DMS114 treated with DMSO at 0.1 percent for 48 hours (cell line): ENCODE measurements around the gene XPNPEP3.
A peak's percentile ranks its signal among the peaks of the same experiment; 100 is the strongest.

Source experiments
- DNase-seq: peaks from one replicate; lab custom pipeline; 2025; ENCODE audit not compliant: unreplicated experiment; lab: John Stamatoyannopoulos, UW

XPNPEP3 gene

DNA sequence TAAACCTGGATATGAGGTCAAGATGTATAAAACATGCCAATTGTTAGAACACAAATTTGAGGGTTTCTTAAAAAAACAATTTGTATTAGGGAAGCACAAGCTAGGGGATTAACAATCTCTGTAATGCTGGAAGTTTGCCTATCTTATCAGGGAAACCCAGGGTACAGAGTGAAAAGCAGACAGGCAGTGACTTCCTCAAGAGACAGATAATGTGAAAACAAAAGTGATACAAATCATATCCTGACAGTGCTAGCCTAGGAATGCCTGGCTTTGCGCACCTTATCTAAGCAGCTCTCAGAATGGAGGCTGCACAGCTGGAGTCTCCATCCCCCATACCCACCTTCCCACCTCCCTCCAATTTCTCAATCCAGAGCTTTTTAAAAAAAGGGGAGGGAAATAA is 71.7 kb downstream of the XPNPEP3 start:
- no peak for DNase-seq

DNA sequence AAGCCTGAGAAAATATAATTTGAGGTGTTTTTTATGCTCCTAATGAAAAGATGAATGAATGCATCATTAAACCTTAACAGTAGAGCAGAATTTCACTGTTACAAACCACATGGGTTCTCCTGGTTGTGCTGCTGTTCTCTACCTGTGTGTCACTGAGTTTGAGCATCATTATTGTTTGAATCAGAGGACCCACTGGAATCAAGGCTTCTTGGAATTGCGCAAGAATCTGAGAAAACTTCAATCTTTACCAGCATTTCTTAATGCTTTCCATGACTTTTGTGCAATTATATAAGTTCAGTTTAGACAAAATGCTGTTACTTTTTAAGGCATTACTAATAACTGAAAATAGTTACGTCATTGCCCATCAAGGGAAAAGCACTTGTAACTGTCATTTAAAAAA is 75.4 kb downstream of the XPNPEP3 start:
- DNase-seq = no peak

DNA sequence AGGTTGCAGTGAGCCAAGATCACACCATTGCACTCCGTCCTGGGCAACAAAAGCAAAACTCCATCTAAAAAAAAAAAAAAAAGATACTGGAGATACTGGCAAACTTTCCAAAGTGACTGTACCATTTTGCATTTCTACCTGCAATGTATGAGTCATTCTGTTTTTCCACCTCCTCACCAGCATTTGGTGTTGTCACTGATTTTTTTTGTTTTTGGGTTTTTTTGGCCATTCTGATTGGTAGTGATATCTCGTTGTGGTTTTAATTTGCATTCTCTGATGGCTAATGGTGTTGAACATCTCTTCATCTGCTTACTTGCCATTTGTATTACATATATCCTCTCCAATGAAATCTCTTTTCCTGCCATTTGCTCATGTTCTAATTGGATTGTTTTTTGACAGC is 82.3 kb downstream of the XPNPEP3 start:
- no peak for DNase-seq

GRCh38 chr22:40950962-40951794 is 94.2 kb downstream of the XPNPEP3 start, which contains the start of gene RBX1:
Gene RBX1 (plus strand): TSS chr22:40951378. CDS start chr22:40951399, 21 bp downstream.
- peak; percentile 93 for DNase-seq

- no peak for DNase-seq
Measured at GRCh38 chr22:40951795-40952605, 95.1 kb downstream of the XPNPEP3 start.

DNA sequence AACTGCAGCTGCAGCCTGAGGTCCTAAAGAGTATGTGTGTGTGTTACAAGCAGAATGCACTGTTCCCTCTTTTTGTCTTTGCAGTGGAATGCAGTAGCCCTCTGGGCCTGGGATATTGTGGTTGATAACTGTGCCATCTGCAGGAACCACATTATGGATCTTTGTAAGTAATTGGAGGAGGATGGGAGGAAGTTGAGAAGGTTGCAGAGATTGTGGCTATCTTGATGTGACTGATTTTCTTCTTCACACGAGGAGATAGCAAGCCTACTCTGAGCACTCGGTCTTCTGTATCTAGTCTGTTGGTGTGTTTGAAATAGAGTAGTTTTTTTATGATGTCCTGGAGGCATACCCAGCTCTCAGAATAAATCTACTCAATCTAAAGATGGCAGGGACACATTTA is 96.5 kb downstream of the XPNPEP3 start:
- DNase-seq = no peak

GRCh38 chr22:40954113-40954512 is 97.2 kb downstream of the XPNPEP3 start:
- no peak for DNase-seq

DNA sequence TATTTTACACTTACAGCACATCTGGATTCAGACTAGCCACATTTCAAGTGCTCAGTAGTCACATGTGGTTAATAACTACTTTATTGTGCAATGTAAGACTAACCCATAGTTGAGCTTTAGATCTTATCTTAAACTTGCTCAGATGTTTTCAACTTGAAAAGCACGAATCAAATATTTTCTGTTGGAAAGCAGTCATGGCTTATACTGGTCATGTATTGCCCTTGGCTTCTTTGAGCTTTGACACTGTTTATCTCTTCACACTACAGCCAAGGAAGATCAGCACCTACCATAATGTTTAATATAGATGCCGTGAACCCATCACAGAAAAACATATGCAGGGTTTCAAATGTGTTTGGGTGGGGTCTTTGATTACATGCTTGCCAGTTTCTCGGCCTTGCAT is 98.6 kb downstream of the XPNPEP3 start:
- DNase-seq = no peak

DNA sequence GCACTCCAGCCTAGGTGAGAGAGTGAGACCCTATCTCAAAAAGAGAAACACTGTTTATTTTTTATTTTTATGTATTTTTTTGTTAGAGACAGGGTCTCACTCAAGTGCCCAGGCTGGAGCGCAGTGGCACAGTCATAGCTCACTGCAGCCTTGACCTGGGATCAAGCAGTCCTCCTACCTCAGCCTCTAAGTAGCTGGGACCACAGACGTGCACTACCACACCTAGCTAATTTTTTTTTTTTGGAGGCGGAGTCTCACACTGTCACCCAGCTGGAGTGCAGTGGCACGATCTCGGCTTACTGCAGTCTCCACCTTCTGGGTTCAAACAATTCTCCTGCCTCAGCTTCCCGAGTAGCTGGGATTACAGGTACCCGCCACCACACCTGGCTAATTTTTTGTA is 100.7 kb downstream of the XPNPEP3 start:
- no peak for DNase-seq

DNA sequence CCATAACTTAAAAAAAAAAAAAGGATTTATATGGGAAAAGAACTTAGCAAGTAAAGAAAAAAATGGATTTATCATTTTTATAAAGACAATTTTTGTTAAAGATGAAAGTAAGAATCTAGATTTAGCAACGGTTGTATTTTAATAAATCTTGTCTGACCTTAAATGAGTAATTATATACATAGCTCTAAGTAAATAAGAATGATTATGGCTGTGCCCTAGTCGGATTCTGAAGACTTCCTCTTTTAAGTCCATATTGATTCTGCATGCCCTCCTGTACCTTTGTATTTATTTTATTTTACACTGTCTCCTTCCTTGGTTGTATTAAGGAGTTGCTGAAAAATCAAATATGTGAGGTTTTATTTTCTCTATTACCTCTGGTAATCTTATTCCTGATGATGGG is 101.4 kb downstream of the XPNPEP3 start:
- no peak for DNase-seq

DNA sequence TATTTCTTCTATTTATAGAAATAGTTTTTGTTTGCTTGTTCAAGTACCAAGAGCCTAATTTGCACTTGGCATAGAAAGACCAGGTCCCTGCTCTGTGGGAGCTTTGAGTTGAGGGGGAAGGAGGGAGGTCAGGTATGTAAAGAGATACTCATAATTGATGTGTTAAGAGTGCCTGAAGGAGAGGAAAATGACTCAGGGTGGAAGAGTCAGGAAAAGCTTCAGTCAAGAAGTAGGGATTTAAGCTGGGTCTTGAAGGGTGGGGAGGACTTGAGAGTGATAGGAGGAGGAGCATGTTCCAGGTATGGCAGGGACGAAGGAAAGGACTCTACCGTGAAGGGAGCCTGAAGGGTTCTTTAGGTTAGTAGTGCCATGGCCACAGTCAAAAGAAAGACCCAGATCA is 103.2 kb downstream of the XPNPEP3 start:
- no peak for DNase-seq

- DNase-seq = no peak
Measured at GRCh38 chr22:40965936-40966725, 109.2 kb downstream of the XPNPEP3 start.

- no peak for DNase-seq
Measured at GRCh38 chr22:40966726-40967085, 109.8 kb downstream of the XPNPEP3 start.

- no peak for DNase-seq
Measured at GRCh38 chr22:40967111-40967760, 110.3 kb downstream of the XPNPEP3 start.

DNA sequence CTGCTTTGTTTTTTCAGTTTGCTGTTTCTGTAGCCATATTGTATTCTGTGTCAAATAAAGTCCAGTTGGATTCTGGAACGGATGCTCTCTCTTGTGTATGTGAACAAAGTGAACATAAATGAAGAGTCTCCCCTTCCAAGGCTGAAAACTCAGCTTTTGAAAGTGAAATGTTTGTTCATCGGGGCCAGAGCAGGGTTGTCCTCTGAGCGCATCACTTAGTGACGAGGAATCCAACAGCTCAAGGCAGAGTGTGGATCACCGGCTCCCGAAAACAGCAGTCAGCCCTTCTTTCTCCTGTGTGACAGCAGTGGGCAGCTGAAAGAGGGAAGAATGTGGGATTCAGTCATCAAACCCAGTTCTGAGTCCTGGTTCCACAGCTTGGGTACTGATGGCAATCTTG is 115.6 kb downstream of the XPNPEP3 start:
- DNase-seq = no peak

DNA sequence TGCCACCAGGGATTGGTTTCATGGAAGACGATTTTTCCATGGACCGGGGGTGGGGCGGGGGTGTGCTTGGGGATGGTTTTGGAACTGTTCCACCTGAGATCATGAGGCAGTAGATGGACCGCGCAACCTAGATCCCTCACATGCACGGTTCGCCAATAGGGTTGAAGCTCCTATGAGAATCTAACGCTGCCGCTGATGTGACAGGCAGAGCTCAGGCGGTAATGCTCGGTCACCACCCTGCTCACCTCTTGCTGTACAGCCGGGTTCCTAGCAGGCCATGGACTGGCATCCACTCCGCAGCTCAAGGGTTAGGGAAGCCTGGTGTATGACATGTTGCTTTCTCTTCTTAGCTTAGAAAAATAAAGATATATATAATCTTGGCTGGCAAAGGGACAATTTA is 116.2 kb downstream of the XPNPEP3 start:
- no peak for DNase-seq

DNA sequence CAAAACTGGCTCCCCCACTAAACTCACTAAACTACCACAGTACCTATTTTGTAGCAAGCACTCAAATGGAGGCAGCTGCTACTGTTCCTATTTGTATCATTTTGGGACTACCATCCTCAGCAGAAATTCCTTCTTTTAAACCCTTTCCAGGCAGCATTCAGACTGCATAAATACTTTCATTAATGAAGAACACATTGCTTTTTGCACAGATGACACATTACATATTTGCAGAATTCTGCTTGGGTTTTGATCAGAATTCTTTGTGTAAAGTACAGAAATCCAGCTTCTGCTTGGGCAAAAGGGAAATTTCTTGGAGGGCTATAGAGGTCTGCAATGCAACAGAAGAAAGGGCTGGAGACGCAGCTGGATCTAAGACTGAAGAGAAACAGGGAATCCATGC is 118.4 kb downstream of the XPNPEP3 start:
- no peak for DNase-seq

DNA sequence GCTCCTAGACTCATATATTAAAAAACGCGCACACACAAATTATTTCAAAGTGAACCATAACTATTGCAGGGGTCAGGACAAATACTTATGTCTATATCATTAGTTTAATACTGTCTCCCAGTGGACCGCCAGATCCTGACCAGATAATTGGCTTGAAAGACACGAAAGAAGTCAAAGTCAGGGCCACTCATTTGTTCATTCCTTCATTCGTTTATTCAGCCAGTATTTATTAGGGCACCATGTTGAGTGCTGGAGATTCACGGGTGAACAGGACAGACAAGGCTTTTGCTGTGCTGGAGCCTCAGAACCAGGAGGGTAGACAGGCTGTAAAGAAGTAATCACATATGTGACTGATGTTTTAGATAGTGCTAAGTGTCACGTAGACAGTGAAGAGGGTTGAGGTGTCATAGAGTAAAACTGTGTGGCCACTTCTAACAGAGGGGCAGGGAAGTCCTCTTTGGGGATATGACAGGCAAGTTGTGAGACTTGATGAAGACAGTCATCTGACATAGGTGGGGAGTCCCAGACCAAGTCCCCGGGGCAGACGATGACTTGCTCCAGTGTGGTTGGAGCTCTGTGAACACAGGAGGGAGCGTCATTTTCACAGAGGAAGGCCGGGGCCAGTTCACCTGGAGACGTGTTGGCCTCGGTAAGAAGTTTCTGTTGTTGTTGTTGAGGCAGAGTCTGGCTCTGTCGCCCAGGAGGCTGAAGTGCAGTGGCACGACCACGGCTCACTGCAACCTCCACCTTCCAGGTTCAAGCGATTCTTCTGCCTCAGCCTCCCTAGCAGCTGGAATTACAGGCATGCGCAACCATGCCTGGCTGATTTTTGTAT is 120.1 kb downstream of the XPNPEP3 start:
- no peak for DNase-seq

DNA sequence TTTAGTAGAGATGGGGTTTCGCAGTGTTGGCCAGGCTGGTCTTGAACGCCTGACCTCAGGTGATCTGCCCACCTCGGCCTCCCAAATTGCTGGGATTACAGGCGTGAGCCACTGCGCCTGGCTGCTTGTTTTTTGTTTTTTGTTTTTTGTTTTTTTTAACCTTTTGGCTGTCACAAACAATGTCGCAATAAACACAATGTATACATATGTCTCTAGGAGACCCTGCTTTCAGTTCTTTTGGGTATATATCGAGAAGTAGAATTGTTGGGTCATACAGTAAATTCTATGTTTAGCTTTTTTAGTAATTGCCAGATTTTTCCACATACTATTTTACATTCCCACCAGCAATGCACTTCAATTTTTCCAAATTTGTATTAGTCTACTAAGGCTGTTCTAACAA is 122.2 kb downstream of the XPNPEP3 start:
- DNase-seq = no peak

DNA sequence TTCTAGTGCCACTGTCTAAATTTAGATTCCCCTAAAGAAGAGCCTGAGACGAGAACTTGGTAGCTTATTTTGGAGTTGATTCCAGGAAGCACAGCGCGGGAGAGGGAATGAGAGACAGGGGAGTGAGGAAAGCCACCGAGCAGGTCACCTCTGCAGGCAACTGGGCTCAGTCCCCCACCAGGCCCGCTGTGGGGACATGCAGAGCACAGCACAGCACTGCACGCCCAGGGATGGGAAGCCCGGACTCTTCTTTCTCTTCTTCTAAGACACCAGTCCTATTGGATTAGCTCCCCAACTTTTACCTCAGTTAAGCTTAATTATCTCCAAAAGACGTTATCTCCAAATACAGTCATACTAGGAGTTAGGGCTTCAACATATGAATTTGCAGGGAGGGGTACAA is 122.9 kb downstream of the XPNPEP3 start:
- DNase-seq = no peak
